Neural cell (in vitro differentiated cells): ENCODE measurements around the gene TRAPPC10. TPM values are rescaled to one million over a fixed set of nuclear protein-coding genes. Genes with fewer than 3 reads are reported as not detected.

Experiments used
- H2AFZ ChIP-seq: fragments of 200-600, 300-800 bp; sonication (generic), shearing (Covaris generic); 2 replicates; pipeline ENCODE4 v1.6.0; 2014; ENCODE audit warnings: low read depth, mild to moderate bottlenecking, antibody characterized with exemption, low read length, moderate library complexity
- H3F3A ChIP-seq: fragments of 200-600 bp; shearing (Covaris generic); 2 replicates; pipeline ENCODE4 v1.6.1; 2016; ENCODE audit warnings: mild to moderate bottlenecking, moderate library complexity, mixed read lengths, antibody characterized with exemption, low read length; ENCODE audit not compliant: insufficient read depth, poor library complexity, severe bottlenecking
- H3K27ac ChIP-seq: fragments of 200-600, 300-800 bp; sonication (generic), shearing (Covaris generic); 2 replicates; pipeline ENCODE4 v1.5.1; 2014; ENCODE audit warnings: mild to moderate bottlenecking, low read length, moderate library complexity
- H3K27me3 ChIP-seq: fragments of 300-800, 200-600 bp; sonication (generic), shearing (Covaris generic); 2 replicates; pipeline ENCODE4 v1.6.0; 2014; ENCODE audit warnings: mild to moderate bottlenecking, low read depth, low read length, moderate library complexity; ENCODE audit not compliant: insufficient read depth
- H3K36me3 ChIP-seq: fragments of 300-800, 200-600 bp; sonication (generic), shearing (Covaris generic); 2 replicates; pipeline ENCODE4 v1.5.1; 2014; ENCODE audit warnings: mild to moderate bottlenecking, antibody characterized with exemption, low read length, moderate library complexity; ENCODE audit not compliant: insufficient read depth
- H3K4me2 ChIP-seq: fragments of 300-800, 200-600 bp; sonication (generic), shearing (Covaris generic); 2 replicates; pipeline ENCODE4 v1.6.0; 2014; ENCODE audit warnings: mild to moderate bottlenecking, low read length
- H3K4me3 ChIP-seq: fragments of 300-800, 200-600 bp; sonication (generic), shearing (Covaris generic); 2 replicates; pipeline ENCODE4 v1.5.1; 2014; ENCODE audit warnings: mild to moderate bottlenecking, low read length, moderate library complexity
- H3K79me2 ChIP-seq: fragments of 200-600 bp; shearing (Covaris generic); replicated peaks from 2 replicates; pipeline ENCODE4 v1.6.0; 2014; ENCODE audit warnings: mild to moderate bottlenecking, low read length, moderate library complexity; ENCODE audit not compliant: insufficient read depth
- H3K9ac ChIP-seq: fragments of 300-800, 200-600 bp; sonication (generic), shearing (Covaris generic); 2 replicates; pipeline ENCODE4 v1.6.1; 2016; ENCODE audit warnings: mild to moderate bottlenecking, low read length, mixed read lengths
- H3K9me2 ChIP-seq: fragments of 200-600 bp; shearing (Covaris generic); 2 replicates; pipeline ENCODE4 v1.6.1; 2016; ENCODE audit warnings: mild to moderate bottlenecking, low read length, mixed read lengths; ENCODE audit not compliant: insufficient read depth
- H3K9me3 ChIP-seq: fragments of 200-600, 300-800 bp; sonication (generic), shearing (Covaris generic); 2 replicates; pipeline ENCODE4 v1.6.1; 2016; ENCODE audit warnings: mild to moderate bottlenecking, mixed run types, low read length, moderate library complexity, mixed read lengths
- H4K20me1 ChIP-seq: fragments of 200-600 bp; shearing (Covaris generic); 2 replicates; pipeline ENCODE4 v1.6.1; 2016; ENCODE audit warnings: mild to moderate bottlenecking, mixed run types; ENCODE audit not compliant: insufficient read depth
- EP300 ChIP-seq: fragments of 450-650 bp; conservative IDR thresholded peaks from 2 replicates; pipeline ENCODE4 v1.6.1; 2014; ENCODE audit warnings: antibody characterized with exemption, mild to moderate bottlenecking, moderate library complexity; ENCODE audit not compliant: poor library complexity, severe bottlenecking
- EZH2 ChIP-seq: fragments of 200-600, 300-800 bp; shearing (Covaris generic), sonication (generic); IDR thresholded peaks from 2 replicates; pipeline ENCODE4 v1.6.1; 2014; ENCODE audit warnings: antibody characterized with exemption, low read length, borderline replicate concordance, mild to moderate bottlenecking; ENCODE audit not compliant: insufficient read depth, poor library complexity, severe bottlenecking
- MXI1 ChIP-seq: fragments of 450-650 bp; conservative IDR thresholded peaks from 2 replicates; pipeline ENCODE4 v1.6.1; 2014; ENCODE audit warnings: antibody characterized with exemption, mild to moderate bottlenecking; ENCODE audit not compliant: poor library complexity, severe bottlenecking
- POLR2AphosphoS5 ChIP-seq: IDR thresholded peaks from 2 replicates; pipeline ENCODE4 v1.6.1; 2012
- RAD21 ChIP-seq: fragments of 450-650 bp; conservative IDR thresholded peaks from 2 replicates; pipeline ENCODE4 v1.6.1; 2014; ENCODE audit warnings: antibody characterized with exemption, mild to moderate bottlenecking, moderate library complexity
- SMC3 ChIP-seq: fragments of 450-650 bp; conservative IDR thresholded peaks from 2 replicates; pipeline ENCODE4 v1.6.1; 2014; ENCODE audit warnings: antibody characterized with exemption, mild to moderate bottlenecking, moderate library complexity; ENCODE audit not compliant: poor library complexity
- TAF1 ChIP-seq: IDR thresholded peaks from 2 replicates; pipeline ENCODE4 v1.6.1; 2012; ENCODE audit warnings: low read depth
- polyA minus RNA-seq: library from RNA; depleted of rRNA, polyadenylated mRNA; stranded (reverse); fragments of >200 nt; gene quantifications from 2 replicates; pipeline ENCODE4 v1.2.3, GENCODE V29; 2014
- polyA plus RNA-seq: library from polyadenylated mRNA; depleted of rRNA; stranded (reverse); fragments of >200 nt; gene quantifications from 2 replicates; pipeline ENCODE4 v1.2.3, GENCODE V29; 2014
- TF ChIP-seq, protein P1 (sequence below): fragments of 450-650 bp; IDR thresholded peaks from 2 replicates; pipeline ENCODE4 v1.5.1; 2014; ENCODE audit warnings: antibody characterized with exemption, mild to moderate bottlenecking, moderate library complexity; ENCODE audit not compliant: poor library complexity, severe bottlenecking
- TF ChIP-seq, protein P2 (sequence below): IDR thresholded peaks from 2 replicates; pipeline ENCODE4 v1.6.1; 2012; ENCODE audit warnings: borderline replicate concordance

Gene TRAPPC10
- 17.8 and 18.7 TPM in 2 replicates for polyA plus RNA-seq
- polyA minus RNA-seq: 34.1 and 36.7 TPM in 2 replicates

- no peaks in the 10 kb centered on the region for H4K20me1 ChIP-seq
- H3F3A ChIP-seq: no peaks in the 10 kb centered on the region
- H3K4me3 ChIP-seq: peak within 1 kb of the TSS; percentile 85
- TF ChIP-seq TAF1 (no peak), EZH2 (no peak), MXI1 (peak; percentile 81), RAD21 (peak; percentile 42), EP300 (peak; percentile 63), POLR2AphosphoS5 (peak; percentile 84), SMC3 (peak; percentile 55)
- TF ChIP-seq, protein P1, sequence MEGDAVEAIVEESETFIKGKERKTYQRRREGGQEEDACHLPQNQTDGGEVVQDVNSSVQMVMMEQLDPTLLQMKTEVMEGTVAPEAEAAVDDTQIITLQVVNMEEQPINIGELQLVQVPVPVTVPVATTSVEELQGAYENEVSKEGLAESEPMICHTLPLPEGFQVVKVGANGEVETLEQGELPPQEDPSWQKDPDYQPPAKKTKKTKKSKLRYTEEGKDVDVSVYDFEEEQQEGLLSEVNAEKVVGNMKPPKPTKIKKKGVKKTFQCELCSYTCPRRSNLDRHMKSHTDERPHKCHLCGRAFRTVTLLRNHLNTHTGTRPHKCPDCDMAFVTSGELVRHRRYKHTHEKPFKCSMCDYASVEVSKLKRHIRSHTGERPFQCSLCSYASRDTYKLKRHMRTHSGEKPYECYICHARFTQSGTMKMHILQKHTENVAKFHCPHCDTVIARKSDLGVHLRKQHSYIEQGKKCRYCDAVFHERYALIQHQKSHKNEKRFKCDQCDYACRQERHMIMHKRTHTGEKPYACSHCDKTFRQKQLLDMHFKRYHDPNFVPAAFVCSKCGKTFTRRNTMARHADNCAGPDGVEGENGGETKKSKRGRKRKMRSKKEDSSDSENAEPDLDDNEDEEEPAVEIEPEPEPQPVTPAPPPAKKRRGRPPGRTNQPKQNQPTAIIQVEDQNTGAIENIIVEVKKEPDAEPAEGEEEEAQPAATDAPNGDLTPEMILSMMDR: no peak
- TF ChIP-seq, protein P2, sequence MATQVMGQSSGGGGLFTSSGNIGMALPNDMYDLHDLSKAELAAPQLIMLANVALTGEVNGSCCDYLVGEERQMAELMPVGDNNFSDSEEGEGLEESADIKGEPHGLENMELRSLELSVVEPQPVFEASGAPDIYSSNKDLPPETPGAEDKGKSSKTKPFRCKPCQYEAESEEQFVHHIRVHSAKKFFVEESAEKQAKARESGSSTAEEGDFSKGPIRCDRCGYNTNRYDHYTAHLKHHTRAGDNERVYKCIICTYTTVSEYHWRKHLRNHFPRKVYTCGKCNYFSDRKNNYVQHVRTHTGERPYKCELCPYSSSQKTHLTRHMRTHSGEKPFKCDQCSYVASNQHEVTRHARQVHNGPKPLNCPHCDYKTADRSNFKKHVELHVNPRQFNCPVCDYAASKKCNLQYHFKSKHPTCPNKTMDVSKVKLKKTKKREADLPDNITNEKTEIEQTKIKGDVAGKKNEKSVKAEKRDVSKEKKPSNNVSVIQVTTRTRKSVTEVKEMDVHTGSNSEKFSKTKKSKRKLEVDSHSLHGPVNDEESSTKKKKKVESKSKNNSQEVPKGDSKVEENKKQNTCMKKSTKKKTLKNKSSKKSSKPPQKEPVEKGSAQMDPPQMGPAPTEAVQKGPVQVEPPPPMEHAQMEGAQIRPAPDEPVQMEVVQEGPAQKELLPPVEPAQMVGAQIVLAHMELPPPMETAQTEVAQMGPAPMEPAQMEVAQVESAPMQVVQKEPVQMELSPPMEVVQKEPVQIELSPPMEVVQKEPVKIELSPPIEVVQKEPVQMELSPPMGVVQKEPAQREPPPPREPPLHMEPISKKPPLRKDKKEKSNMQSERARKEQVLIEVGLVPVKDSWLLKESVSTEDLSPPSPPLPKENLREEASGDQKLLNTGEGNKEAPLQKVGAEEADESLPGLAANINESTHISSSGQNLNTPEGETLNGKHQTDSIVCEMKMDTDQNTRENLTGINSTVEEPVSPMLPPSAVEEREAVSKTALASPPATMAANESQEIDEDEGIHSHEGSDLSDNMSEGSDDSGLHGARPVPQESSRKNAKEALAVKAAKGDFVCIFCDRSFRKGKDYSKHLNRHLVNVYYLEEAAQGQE: no peak
- H3K9me3 ChIP-seq: no peaks in the 10 kb centered on the region
- H2AFZ ChIP-seq: peak within 1 kb of the TSS; percentile 45
- H3K9ac ChIP-seq: peak within 1 kb of the TSS; percentile 82
- peak within 1 kb of the TSS; percentile 56 for H3K4me2 ChIP-seq
- no peaks in the 10 kb centered on the region for H3K27me3 ChIP-seq
- H3K27ac ChIP-seq: peak within 1 kb of the TSS; percentile 82
- H3K36me3 ChIP-seq: no peaks in the 10 kb centered on the region
- no peaks in the 10 kb centered on the region for H3K9me2 ChIP-seq
- H3K79me2 ChIP-seq: peaks cover 38% of the 10 kb centered on the region
Observed at GRCh38 chr21:44011579-44012473, at the start of gene TRAPPC10. Gene TRAPPC10 (plus strand): TSS chr21:44012309. CDS start chr21:44012494, 185 bp downstream.

- Histone ChIP-seq H3K9ac (no peak overlapping the region), H3K36me3 (no peaks in the 10 kb centered on the region), H3K27ac (no peak overlapping the region), H4K20me1 (no peaks in the 10 kb centered on the region), H3K4me3 (no peak overlapping the region), H3K9me3 (no peaks in the 10 kb centered on the region), H3K4me2 (no peak overlapping the region), H3K9me2 (no peaks in the 10 kb centered on the region), H3K27me3 (no peaks in the 10 kb centered on the region), H2AFZ (no peak overlapping the region), H3F3A (no peaks in the 10 kb centered on the region), H3K79me2 (no peaks in the 10 kb centered on the region)
- TF ChIP-seq EZH2 (no peak), EP300 (no peak), RAD21 (no peak), POLR2AphosphoS5 (no peak), SMC3 (no peak), MXI1 (no peak), TAF1 (no peak)
- TF ChIP-seq, protein P1: no peak
- TF ChIP-seq, protein P2: no peak
Observed at GRCh38 chr21:43965911-43966585, 46.1 kb upstream of the TRAPPC10 start.
